HFFc6 (cell line): Measurements from ENCODE around the gene CARD18. TPM values are rescaled to one million over a fixed set of nuclear protein-coding genes. Genes with fewer than 3 reads are reported as not detected.

Source experiments
- DNase-seq: peaks from one replicate; pipeline ENCODE4 v3.0.0-alpha.2; 2018
- H3K27ac Mint-ChIP-seq: 2 replicates; pipeline ENCODE4 v1.8.0; 2020; ENCODE audit warnings: mild to moderate bottlenecking, mixed read lengths
- H3K27me3 Mint-ChIP-seq: 2 replicates; pipeline ENCODE4 v1.8.0; 2021; ENCODE audit warnings: mild to moderate bottlenecking, moderate library complexity, mixed read lengths; ENCODE audit not compliant: insufficient read depth
- H3K36me3 Mint-ChIP-seq: 2 replicates; pipeline ENCODE4 v1.8.0; 2021; ENCODE audit warnings: low read depth, mixed read lengths
- H3K4me1 Mint-ChIP-seq: 2 replicates; pipeline ENCODE4 v1.8.0; 2020; ENCODE audit warnings: low read depth, mixed read lengths
- H3K4me3 Mint-ChIP-seq: 2 replicates; pipeline ENCODE4 v1.8.0; 2020; ENCODE audit warnings: mild to moderate bottlenecking, moderate library complexity, mixed read lengths
- H3K9me3 Mint-ChIP-seq: 2 replicates; pipeline ENCODE4 v1.8.0; 2020; ENCODE audit warnings: mild to moderate bottlenecking, mixed read lengths
- total RNA-seq, 6 experiments: library from RNA; stranded (reverse); fragmentation: NEBNext Ultra II Directional; extraction: Animal tissue kit (Norgen Biotek cat#: 25700); gene quantifications; 2 replicates in 1 of 6; 3 replicates in 5 of 6; pipeline ENCODE4 v1.2.3, GENCODE V29; 2021
- TF ChIP-seq, protein P1 (sequence below): fragments of 200-600 bp; sonication (generic); IDR thresholded peaks from 2 replicates; pipeline ENCODE4 v1.5.0; 2021; ENCODE audit warnings: antibody characterized with exemption, mild to moderate bottlenecking

The CARD18 gene
- total RNA-seq, 6 experiments from 2014 or later = not detected

- no peak overlapping the region for H3K4me3 Mint-ChIP-seq
- no peaks in the 10 kb centered on the region for H3K9me3 Mint-ChIP-seq
- no peak overlapping the region for H3K27ac Mint-ChIP-seq
- no peaks in the 10 kb centered on the region for H3K27me3 Mint-ChIP-seq
- peaks cover 7% of the 10 kb centered on the region for H3K36me3 Mint-ChIP-seq
- TF ChIP-seq, protein P1, sequence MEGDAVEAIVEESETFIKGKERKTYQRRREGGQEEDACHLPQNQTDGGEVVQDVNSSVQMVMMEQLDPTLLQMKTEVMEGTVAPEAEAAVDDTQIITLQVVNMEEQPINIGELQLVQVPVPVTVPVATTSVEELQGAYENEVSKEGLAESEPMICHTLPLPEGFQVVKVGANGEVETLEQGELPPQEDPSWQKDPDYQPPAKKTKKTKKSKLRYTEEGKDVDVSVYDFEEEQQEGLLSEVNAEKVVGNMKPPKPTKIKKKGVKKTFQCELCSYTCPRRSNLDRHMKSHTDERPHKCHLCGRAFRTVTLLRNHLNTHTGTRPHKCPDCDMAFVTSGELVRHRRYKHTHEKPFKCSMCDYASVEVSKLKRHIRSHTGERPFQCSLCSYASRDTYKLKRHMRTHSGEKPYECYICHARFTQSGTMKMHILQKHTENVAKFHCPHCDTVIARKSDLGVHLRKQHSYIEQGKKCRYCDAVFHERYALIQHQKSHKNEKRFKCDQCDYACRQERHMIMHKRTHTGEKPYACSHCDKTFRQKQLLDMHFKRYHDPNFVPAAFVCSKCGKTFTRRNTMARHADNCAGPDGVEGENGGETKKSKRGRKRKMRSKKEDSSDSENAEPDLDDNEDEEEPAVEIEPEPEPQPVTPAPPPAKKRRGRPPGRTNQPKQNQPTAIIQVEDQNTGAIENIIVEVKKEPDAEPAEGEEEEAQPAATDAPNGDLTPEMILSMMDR = no peak
- 0 out of 2 replicates have a peak, but pooled peaks cover 1% of the 10 kb centered on the region for H3K4me1 Mint-ChIP-seq
- no peak for DNase-seq
Measured at GRCh38 chr11:105162506-105162905, 22.9 kb upstream of the CARD18 start.

DNA sequence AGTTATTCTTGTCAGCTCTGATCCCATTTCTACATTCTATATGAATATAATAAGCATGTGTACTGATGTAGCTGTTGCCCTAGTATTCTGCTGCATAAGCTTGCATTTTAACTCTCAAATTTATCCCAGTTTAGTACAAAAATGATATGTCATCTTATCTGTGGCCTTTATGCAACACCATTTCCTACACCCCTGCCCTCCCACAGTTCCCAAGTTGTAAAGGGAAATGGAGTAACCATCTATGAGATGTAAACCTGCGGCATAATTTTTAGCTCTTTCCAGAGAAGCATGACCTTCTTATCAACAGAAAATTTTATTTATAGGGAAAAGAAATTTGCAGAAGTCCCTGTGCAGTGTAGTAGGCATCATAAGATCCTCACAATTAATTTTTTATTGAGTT is 18.9 kb upstream of the CARD18 start:
- no peaks in the 10 kb centered on the region; the same call in 1 of the 2 replicates for H3K27me3 Mint-ChIP-seq
- no peak for DNase-seq
- H3K9me3 Mint-ChIP-seq = no peaks in the 10 kb centered on the region
- H3K36me3 Mint-ChIP-seq = peaks cover 7% of the 10 kb centered on the region
- peaks cover under 1% of the 10 kb centered on the region; the same call in 1 of the 2 replicates for H3K4me1 Mint-ChIP-seq
- H3K4me3 Mint-ChIP-seq = no peak overlapping the region
- TF ChIP-seq, protein P1 = no peak
- H3K27ac Mint-ChIP-seq = no peak overlapping the region

- peaks cover 17% of the 10 kb centered on the region for H3K4me1 Mint-ChIP-seq
- DNase-seq = no peak
- no peak overlapping the region for H3K4me3 Mint-ChIP-seq
- H3K27ac Mint-ChIP-seq = no peak overlapping the region
- H3K27me3 Mint-ChIP-seq = no peaks in the 10 kb centered on the region; the same call in 1 of the 2 replicates
- H3K36me3 Mint-ChIP-seq = no peaks in the 10 kb centered on the region
- no peaks in the 10 kb centered on the region for H3K9me3 Mint-ChIP-seq
- TF ChIP-seq, protein P1 = no peak
Measured at GRCh38 chr11:105156720-105157119, 17.2 kb upstream of the CARD18 start.

DNA sequence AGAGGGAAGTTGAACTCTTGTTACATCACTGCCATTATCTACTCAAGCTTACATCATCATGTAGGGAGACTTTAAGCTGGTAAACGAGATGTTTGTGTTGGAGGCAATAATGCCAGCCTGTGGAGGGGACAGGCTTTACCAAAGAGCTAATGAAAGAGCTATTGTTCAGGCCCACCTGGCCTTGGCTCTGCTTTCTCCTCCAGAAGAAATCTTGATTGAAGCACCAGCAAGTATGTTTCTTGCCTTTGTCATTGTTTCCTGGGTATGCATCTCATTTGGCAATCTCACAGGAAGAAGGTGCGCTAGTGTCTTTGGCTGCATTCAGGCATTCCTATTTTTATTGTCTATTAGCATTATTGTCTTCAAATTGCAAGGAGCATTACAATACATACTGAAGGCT is 16.7 kb upstream of the CARD18 start:
- H3K9me3 Mint-ChIP-seq = no peaks in the 10 kb centered on the region
- H3K27ac Mint-ChIP-seq = no peak overlapping the region
- H3K4me3 Mint-ChIP-seq = no peak overlapping the region
- no peak for DNase-seq
- H3K27me3 Mint-ChIP-seq = no peaks in the 10 kb centered on the region; the same call in 1 of the 2 replicates
- no peaks in the 10 kb centered on the region for H3K36me3 Mint-ChIP-seq
- TF ChIP-seq, protein P1 = no peak
- H3K4me1 Mint-ChIP-seq = peaks cover 22% of the 10 kb centered on the region

- no peak for DNase-seq
- H3K27ac Mint-ChIP-seq = no peak overlapping the region
- no peak overlapping the region for H3K4me3 Mint-ChIP-seq
- no peaks in the 10 kb centered on the region for H3K9me3 Mint-ChIP-seq
- H3K27me3 Mint-ChIP-seq = peaks cover 2% of the 10 kb centered on the region
- H3K36me3 Mint-ChIP-seq = no peaks in the 10 kb centered on the region
- TF ChIP-seq, protein P1 = no peak
- H3K4me1 Mint-ChIP-seq = peaks cover 24% of the 10 kb centered on the region
Measured at GRCh38 chr11:105155679-105156078, 16.1 kb upstream of the CARD18 start.

DNA sequence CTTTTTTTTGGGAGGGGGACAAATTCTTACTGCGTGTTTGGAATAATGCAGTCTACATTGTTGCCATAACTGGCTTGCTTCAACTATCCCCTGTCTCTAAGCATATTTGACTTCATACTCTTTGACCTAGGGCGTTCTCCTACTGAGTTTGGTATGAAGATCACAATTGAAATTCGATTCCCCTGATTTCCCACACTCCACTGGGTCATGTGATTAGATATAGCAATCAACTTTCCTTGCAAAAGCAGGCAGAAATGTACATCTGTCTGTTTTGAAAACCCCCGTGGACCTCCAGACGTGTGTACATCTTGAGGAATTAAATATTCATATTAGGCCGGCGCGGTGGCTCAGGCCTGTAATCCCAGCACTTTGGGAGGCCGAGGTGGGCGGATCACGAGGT is 13.8 kb upstream of the CARD18 start:
- H3K27me3 Mint-ChIP-seq = peaks cover 2% of the 10 kb centered on the region
- DNase-seq = no peak
- H3K4me1 Mint-ChIP-seq = peaks cover 29% of the 10 kb centered on the region
- H3K36me3 Mint-ChIP-seq = no peaks in the 10 kb centered on the region
- no peak overlapping the region for H3K27ac Mint-ChIP-seq
- H3K9me3 Mint-ChIP-seq = no peaks in the 10 kb centered on the region
- TF ChIP-seq, protein P1 = no peak
- no peak overlapping the region for H3K4me3 Mint-ChIP-seq
